Body of pancreas (tissue), 4 donors: ENCODE data around the gene TNFAIP6. TPM values are rescaled to one million over a fixed set of nuclear protein-coding genes. Genes with fewer than 3 reads are reported as not detected.

Source experiments
- ATAC-seq: fragments of 150-250 bp; one replicate; pipeline ENCODE4 v1.9.1; 2016
- DNase-seq, 4 donors: peaks; one replicate each; pipeline ENCODE4 v3.0.0-alpha.2; 2019
- H3K27ac ChIP-seq, 4 donors: fragments of 200-600 bp; sonication (generic); 1 replicate in 3 of 4; 2 replicates in 1 of 4; pipeline versions ENCODE4 v1.5.1 to v1.6.1; 2016 to 2019; ENCODE audit warnings: mild to moderate bottlenecking in 1 of 4, mixed read lengths in 1 of 4, moderate library complexity in 1 of 4
- H3K27me3 ChIP-seq, 2 donors: fragments of 200-600 bp; sonication (generic); one replicate each; pipeline ENCODE4 v1.6.0; 2016; ENCODE audit warnings: mild to moderate bottlenecking in 1 of 2
- H3K36me3 ChIP-seq, 2 donors: fragments of 200-600 bp; sonication (generic); replicated peaks in 1 of 2; 2 replicates each; pipeline ENCODE4 v1.5.1; 2016; ENCODE audit warnings: low read depth in 2 of 2; ENCODE audit not compliant: insufficient read depth in 1 of 2
- H3K4me1 ChIP-seq: fragments of 200-600 bp; sonication (generic); one replicate; pipeline ENCODE4 v1.6.0; 2016
- H3K4me3 ChIP-seq, 2 donors: fragments of 200-600 bp; sonication (generic); 1 replicate in 1 of 2; 2 replicates in 1 of 2; pipeline ENCODE4 v1.5.1; 2016 to 2019
- H3K9me3 ChIP-seq, 3 donors: fragments of 200-600 bp; sonication (generic); 1 replicate in 2 of 3; 2 replicates in 1 of 3; pipeline ENCODE4 v1.5.1; 2016
- POLR2A ChIP-seq, 3 donors: fragments of 450-650 bp; IDR thresholded peaks; one replicate each; pipeline ENCODE4 v1.6.1; 2016; ENCODE audit warnings: antibody characterized with exemption in 3 of 3, mild to moderate bottlenecking in 2 of 3
- WGBS, 2 donors: methylation state at CpG; one replicate each; pipeline ENCODE4 v1.1.5; 2017; 5-methylcytosine and 5-hydroxymethylcytosine counted together
- intact Hi-C: fragments of 100-400 bp; cut with DNase I; formaldehyde crosslinking; loops from one replicate; pipeline ENCODE4 v1.15.1; 2023
- total RNA-seq, 2 donors: library from RNA; depleted of rRNA; stranded (reverse); fragments of >200 nt; gene quantifications; one replicate each; pipeline ENCODE4 v1.1.0, GENCODE V29; 2016
- TF ChIP-seq, protein P1 (sequence below), 7 experiments: fragments of 450-650 bp in 4 of 7; fragments of 200-600 bp in 3 of 7; sonication (generic) in 3 of 7; IDR thresholded peaks; one replicate each; pipeline ENCODE4 v1.5.1; 2016 to 2019; ENCODE audit warnings: antibody characterized with exemption in 7 of 7

Gene TNFAIP6
- total RNA-seq, 2 donors from 2014 or later, result 5.3 TPM; not detected in 1

DNA sequence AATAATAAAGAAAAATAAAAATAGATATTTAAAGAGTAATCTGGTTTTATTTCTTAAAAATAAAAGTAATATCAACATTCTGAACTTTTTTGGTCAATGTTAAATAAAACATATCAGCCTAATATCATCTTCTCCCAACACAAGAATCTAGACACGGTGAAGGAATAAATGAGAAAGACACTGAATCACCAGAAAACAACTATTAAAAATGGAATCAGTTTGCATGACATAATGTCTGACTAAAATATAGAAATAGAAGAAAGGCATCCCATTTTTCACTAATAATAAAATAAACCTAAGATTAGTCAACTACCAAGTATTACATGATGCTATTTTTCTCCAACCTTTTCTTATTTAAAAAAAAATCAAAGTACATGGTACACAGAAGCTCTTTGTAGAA is 30.8 kb upstream of the TNFAIP6 start:
- TF ChIP-seq POLR2A (IDR thresholded peaks at IDR 0.05), result no peak
- Histone ChIP-seq H3K27ac (no peak overlapping the region), H3K27me3 (no peaks in the 10 kb centered on the region), H3K4me3 (no peak overlapping the region), H3K4me1 (no peaks in the 10 kb centered on the region), H3K36me3 (no peaks in the 10 kb centered on the region), H3K9me3 (no peaks in the 10 kb centered on the region)
- ATAC-seq (no peak), DNase-seq (no peak)
- intact Hi-C loops, result no loop called here
- WGBS, 2 donors, result 89 to 93% methylated on average over 1 of the region's 1 CpG

DNA sequence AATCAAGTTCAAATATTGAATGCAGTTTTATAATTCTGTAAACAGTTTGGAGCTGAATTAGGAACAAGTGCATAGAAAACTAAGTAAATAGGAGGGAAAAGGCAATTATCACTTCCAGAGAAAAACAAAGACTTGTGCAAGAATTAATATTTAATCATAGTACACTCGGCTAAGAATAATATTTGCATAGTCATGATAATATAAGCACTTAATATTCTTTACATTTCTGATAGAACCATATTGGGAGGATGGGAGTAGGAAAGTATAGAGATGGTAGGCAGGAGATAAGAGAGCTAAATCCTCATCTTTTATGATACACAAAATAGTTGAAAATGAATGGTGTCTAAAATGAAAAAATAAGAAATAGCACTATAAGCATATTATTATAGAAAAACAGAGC is 27.4 kb upstream of the TNFAIP6 start:
- Histone ChIP-seq H3K27ac (no peak overlapping the region), H3K4me3 (no peak overlapping the region), H3K4me1 (no peaks in the 10 kb centered on the region), H3K36me3 (no peaks in the 10 kb centered on the region), H3K9me3 (no peaks in the 10 kb centered on the region), H3K27me3 (no peaks in the 10 kb centered on the region)
- no peak for ATAC-seq
- no peak for TF ChIP-seq POLR2A (IDR thresholded peaks at IDR 0.05)
- TF ChIP-seq, protein P1, sequence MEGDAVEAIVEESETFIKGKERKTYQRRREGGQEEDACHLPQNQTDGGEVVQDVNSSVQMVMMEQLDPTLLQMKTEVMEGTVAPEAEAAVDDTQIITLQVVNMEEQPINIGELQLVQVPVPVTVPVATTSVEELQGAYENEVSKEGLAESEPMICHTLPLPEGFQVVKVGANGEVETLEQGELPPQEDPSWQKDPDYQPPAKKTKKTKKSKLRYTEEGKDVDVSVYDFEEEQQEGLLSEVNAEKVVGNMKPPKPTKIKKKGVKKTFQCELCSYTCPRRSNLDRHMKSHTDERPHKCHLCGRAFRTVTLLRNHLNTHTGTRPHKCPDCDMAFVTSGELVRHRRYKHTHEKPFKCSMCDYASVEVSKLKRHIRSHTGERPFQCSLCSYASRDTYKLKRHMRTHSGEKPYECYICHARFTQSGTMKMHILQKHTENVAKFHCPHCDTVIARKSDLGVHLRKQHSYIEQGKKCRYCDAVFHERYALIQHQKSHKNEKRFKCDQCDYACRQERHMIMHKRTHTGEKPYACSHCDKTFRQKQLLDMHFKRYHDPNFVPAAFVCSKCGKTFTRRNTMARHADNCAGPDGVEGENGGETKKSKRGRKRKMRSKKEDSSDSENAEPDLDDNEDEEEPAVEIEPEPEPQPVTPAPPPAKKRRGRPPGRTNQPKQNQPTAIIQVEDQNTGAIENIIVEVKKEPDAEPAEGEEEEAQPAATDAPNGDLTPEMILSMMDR (IDR thresholded peaks at IDR 0.05), result no peak
- 15 to 17% methylated on average over 1 of the region's 1 CpG for WGBS, 2 donors
- no peak for DNase-seq
- intact Hi-C loops, result no loop called here

DNA sequence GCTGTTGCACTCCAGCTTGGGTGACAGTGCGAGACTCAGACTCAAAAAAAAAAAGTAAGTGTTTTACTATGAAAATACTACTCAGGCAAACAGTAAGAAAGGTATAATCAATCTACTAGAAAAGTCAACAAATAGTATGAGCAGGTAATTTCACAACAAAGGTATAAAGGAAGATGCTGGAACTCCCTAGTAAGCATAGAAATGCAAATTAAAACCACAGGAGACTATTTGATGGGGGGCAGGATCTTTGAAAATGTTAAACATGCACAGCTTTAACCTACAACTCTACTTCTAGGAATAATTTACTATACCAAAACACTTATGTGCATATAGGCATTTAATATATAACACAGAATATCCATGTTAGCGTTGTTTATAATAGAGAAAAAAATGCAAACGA is 24.3 kb upstream of the TNFAIP6 start:
- no peak overlapping the region for H3K27ac ChIP-seq
- no peaks in the 10 kb centered on the region for H3K9me3 ChIP-seq
- H3K4me1 ChIP-seq, result no peaks in the 10 kb centered on the region
- no peak overlapping the region for H3K4me3 ChIP-seq
- TF ChIP-seq, protein P1 (IDR thresholded peaks at IDR 0.05), result no peak
- no peak for TF ChIP-seq POLR2A (IDR thresholded peaks at IDR 0.05)
- WGBS, 2 donors, result 69 to 74% methylated on average over 3 of the region's 3 CpGs
- H3K36me3 ChIP-seq, result no peaks in the 10 kb centered on the region
- DNase-seq (no peak), ATAC-seq (no peak)
- intact Hi-C loops, result no loop called here
- H3K27me3 ChIP-seq, result no peaks in the 10 kb centered on the region

DNA sequence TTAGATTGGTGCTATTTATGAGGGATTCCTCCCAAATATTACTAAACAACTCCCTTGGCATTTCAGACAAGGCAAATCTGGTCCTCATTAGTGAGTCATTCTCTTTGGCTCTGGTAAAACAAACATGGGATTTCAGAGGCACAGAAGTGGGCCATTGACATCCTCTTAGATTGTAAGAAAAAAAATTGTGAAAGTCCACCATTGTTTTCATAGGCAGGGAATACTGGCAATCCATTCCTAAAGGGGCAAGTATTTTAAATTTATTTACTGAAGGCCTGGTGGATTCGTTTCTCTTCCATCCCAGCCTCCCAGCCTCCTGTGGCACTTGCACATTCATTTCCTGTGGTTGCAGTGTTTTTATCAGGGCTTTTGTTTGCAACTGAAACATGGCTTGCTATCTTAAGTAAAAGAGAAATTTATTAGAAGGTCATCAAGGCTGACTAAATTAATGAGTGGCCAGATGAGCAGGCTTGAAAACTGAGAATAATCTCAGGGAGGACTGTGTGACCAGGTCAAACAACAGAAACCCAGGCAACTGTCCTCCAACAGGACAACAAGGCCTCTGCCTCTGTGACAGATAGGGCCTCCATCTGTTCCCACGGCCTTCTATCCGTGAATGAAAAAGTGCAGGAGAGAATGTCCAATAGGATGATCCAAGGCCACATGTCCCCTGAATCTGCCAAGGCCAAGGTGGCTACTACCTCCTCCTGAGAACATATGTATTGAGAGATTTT is 23.1 kb upstream of the TNFAIP6 start:
- no peak overlapping the region for H3K27ac ChIP-seq
- no peak for ATAC-seq
- intact Hi-C loops, result no loop called here

DNA sequence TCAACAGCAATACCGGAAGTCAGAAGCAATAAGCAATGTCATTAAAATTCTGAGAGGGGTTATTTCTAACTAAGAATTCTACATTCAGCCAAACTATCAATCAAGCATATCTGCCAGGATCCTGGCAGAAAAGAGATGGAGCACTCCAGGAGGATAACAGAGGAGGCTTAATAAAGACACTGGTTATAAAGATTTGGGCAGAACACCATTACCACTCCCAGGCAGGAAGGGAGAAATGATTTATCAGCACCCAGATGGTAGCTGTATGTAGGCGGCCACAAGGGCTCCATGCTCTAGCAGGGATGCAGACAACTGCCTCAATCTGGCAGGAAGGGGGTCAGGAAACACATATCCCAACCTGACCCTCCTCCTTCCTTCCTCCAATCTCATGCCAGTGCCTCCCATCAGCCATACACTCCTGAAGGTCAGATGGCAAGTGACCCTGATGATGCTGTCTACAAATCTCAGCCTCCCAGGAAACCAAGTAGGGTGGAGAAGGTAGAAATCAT is 20.5 kb upstream of the TNFAIP6 start:
- TF ChIP-seq POLR2A (IDR thresholded peaks at IDR 0.05), result no peak
- TF ChIP-seq, protein P1 (IDR thresholded peaks at IDR 0.05), result no peak
- Histone ChIP-seq H3K27me3 (no peaks in the 10 kb centered on the region), H3K27ac (no peak overlapping the region), H3K36me3 (no peaks in the 10 kb centered on the region), H3K4me3 (no peak overlapping the region), H3K9me3 (no peaks in the 10 kb centered on the region), H3K4me1 (no peaks in the 10 kb centered on the region)
- no peak for DNase-seq
- intact Hi-C loops, result no loop called here
- 34 to 51% methylated on average over 2 of the region's 2 CpGs for WGBS, 2 donors
- no peak for ATAC-seq

More for the DNA sequence above, 23.1 kb upstream of the TNFAIP6 start:
- H3K36me3 ChIP-seq, result no peaks in the 10 kb centered on the region
- H3K4me3 ChIP-seq, result no peak overlapping the region
- no peaks in the 10 kb centered on the region for H3K9me3 ChIP-seq
- TF ChIP-seq, protein P1 (IDR thresholded peaks at IDR 0.05), result no peak
- TF ChIP-seq POLR2A (IDR thresholded peaks at IDR 0.05), result no peak
- H3K4me1 ChIP-seq, result no peaks in the 10 kb centered on the region
- 51 to 62% methylated on average over 3 of the region's 3 CpGs for WGBS, 2 donors
- no peak for DNase-seq
- no peaks in the 10 kb centered on the region for H3K27me3 ChIP-seq
